Esophagus squamous epithelium (tissue), 5 donors: ENCODE measurements around the gene SP100. TPM values are rescaled to one million over a fixed set of nuclear protein-coding genes. Genes with fewer than 3 reads are reported as not detected.

Experiments
- DNase-seq: peaks from one replicate; lab custom pipeline; 2025; lab: John Stamatoyannopoulos, UW
- H3K27ac ChIP-seq, 4 donors: fragments of 200-600 bp; sonication (generic); one replicate each; pipeline ENCODE4 v1.5.1; 2016 to 2019; ENCODE audit warnings: mild to moderate bottlenecking in 1 of 4
- H3K27me3 ChIP-seq, 4 donors: fragments of 200-600 bp; sonication (generic); 1 replicate in 3 of 4; 2 replicates in 1 of 4; pipeline versions ENCODE4 v1.5.1 to v1.6.0; 2017 to 2021; ENCODE audit warnings: antibody characterized with exemption in 1 of 4
- H3K36me3 ChIP-seq, 3 donors: fragments of 200-600 bp; sonication (generic); one replicate each; pipeline ENCODE4 v1.5.1; 2016 to 2019
- H3K4me1 ChIP-seq, 3 donors: fragments of 200-600 bp; sonication (generic); one replicate each; pipeline ENCODE4 v1.5.1; 2017 to 2019
- H3K4me3 ChIP-seq, 4 donors: fragments of 200-600 bp; sonication (generic); 1 replicate in 3 of 4; 2 replicates in 1 of 4; pipeline ENCODE4 v1.5.1; 2016 to 2019; ENCODE audit warnings: mild to moderate bottlenecking in 2 of 4, moderate library complexity in 1 of 4
- H3K9me3 ChIP-seq, 3 donors: fragments of 200-600 bp; sonication (generic); one replicate each; pipeline ENCODE4 v1.5.1; 2016 to 2019
- POLR2A ChIP-seq, 4 donors: fragments of 450-650 bp; IDR thresholded peaks; one replicate each; pipeline ENCODE4 v1.6.1; 2017; ENCODE audit warnings: antibody characterized with exemption in 4 of 4, mild to moderate bottlenecking in 4 of 4, moderate library complexity in 3 of 4
- WGBS, 2 donors: methylation state at CpG; one replicate each; pipeline ENCODE4 v1.1.5; 2018; 5-methylcytosine and 5-hydroxymethylcytosine counted together
- intact Hi-C: fragments of 100-400 bp; cut with DNase I; formaldehyde crosslinking; loops from one replicate; pipeline ENCODE4 v1.15.0; 2022
- total RNA-seq, 4 donors: library from RNA; depleted of rRNA; stranded (reverse); fragments of >200 nt; gene quantifications; one replicate each; pipeline ENCODE4 v1.1.0, GENCODE V29; 2016
- TF ChIP-seq, protein P1 (sequence below), 6 experiments: fragments of 450-650 bp in 4 of 6; fragments of 200-600 bp in 2 of 6; sonication (generic) in 2 of 6; IDR thresholded peaks; one replicate each; pipeline ENCODE4 v1.5.1; 2016 to 2019; ENCODE audit warnings: antibody characterized with exemption in 6 of 6, mild to moderate bottlenecking in 4 of 6, moderate library complexity in 4 of 6
- donor health status: DM: yes; HTN: yes; CAD: no.

The SP100 gene
- total RNA-seq, 4 donors from 2014 or later: 17.8 to 69.0 (median 45.5) TPM

GRCh38 chr2:230540332-230540731 is 124.3 kb downstream of the SP100 start:
- TF ChIP-seq POLR2A (IDR thresholded peaks at IDR 0.05): no peak
- TF ChIP-seq, protein P1, sequence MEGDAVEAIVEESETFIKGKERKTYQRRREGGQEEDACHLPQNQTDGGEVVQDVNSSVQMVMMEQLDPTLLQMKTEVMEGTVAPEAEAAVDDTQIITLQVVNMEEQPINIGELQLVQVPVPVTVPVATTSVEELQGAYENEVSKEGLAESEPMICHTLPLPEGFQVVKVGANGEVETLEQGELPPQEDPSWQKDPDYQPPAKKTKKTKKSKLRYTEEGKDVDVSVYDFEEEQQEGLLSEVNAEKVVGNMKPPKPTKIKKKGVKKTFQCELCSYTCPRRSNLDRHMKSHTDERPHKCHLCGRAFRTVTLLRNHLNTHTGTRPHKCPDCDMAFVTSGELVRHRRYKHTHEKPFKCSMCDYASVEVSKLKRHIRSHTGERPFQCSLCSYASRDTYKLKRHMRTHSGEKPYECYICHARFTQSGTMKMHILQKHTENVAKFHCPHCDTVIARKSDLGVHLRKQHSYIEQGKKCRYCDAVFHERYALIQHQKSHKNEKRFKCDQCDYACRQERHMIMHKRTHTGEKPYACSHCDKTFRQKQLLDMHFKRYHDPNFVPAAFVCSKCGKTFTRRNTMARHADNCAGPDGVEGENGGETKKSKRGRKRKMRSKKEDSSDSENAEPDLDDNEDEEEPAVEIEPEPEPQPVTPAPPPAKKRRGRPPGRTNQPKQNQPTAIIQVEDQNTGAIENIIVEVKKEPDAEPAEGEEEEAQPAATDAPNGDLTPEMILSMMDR (IDR thresholded peaks at IDR 0.05): no peak
- Histone ChIP-seq H3K4me1 (no peaks in the 10 kb centered on the region), H3K9me3 (peaks cover 0 to 6% (median 0%) of the 10 kb centered on the region in 3 donors), H3K27me3 (no peaks in the 10 kb centered on the region), H3K36me3 (peaks cover 0 to 35% (median 0%) of the 10 kb centered on the region in 3 donors), H3K4me3 (no peak overlapping the region), H3K27ac (no peak overlapping the region)
- 82 to 89% methylated on average over 1 of the region's 1 CpG for WGBS, 2 donors
- no peak for DNase-seq
- intact Hi-C loops: no loop called here

GRCh38 chr2:230541934-230542380 is 126.0 kb downstream of the SP100 start:
- Histone ChIP-seq H3K27ac (no peak overlapping the region), H3K36me3 (peaks cover 0 to 35% (median 0%) of the 10 kb centered on the region in 3 donors), H3K4me1 (no peaks in the 10 kb centered on the region), H3K27me3 (no peaks in the 10 kb centered on the region), H3K9me3 (peaks cover 0 to 6% (median 0%) of the 10 kb centered on the region in 3 donors), H3K4me3 (no peak overlapping the region)
- DNase-seq: no peak
- intact Hi-C loops: no loop called here
- 51 to 74% methylated on average over 3 of the region's 3 CpGs for WGBS, 2 donors
- TF ChIP-seq POLR2A (IDR thresholded peaks at IDR 0.05): no peak
- TF ChIP-seq, protein P1 (IDR thresholded peaks at IDR 0.05): no peak

DNA sequence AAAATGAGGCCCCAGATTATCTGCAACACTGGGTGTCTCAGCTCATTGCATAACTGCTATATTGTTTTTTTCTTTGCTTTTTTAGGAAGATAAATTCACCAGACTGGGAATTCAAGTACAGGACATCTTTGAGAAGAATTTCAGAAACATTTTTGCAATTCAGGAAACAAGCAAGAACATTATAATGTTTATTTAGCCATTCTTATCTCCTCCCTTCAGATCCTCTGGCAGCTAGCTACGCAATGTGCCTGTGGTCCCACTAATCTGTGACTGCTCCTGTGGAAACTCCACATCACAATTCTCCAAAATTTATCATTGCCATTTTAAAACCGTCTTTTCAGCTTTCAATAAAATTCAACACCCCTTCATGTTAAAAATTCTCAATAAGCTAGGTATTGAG is 126.8 kb downstream of the SP100 start:
- 96 to 97% methylated on average over 2 of the region's 2 CpGs for WGBS, 2 donors
- no peak overlapping the region for H3K27ac ChIP-seq
- DNase-seq: no peak
- no peaks in the 10 kb centered on the region for H3K27me3 ChIP-seq
- intact Hi-C loops: no loop called here
- no peak for TF ChIP-seq POLR2A (IDR thresholded peaks at IDR 0.05)
- TF ChIP-seq, protein P1 (IDR thresholded peaks at IDR 0.05): no peak
- H3K4me3 ChIP-seq: no peak overlapping the region
- H3K36me3 ChIP-seq: peaks cover 0 to 35% (median 0%) of the 10 kb centered on the region in 3 donors
- peaks cover 0 to 6% (median 0%) of the 10 kb centered on the region in 3 donors for H3K9me3 ChIP-seq
- H3K4me1 ChIP-seq: no peaks in the 10 kb centered on the region

DNA sequence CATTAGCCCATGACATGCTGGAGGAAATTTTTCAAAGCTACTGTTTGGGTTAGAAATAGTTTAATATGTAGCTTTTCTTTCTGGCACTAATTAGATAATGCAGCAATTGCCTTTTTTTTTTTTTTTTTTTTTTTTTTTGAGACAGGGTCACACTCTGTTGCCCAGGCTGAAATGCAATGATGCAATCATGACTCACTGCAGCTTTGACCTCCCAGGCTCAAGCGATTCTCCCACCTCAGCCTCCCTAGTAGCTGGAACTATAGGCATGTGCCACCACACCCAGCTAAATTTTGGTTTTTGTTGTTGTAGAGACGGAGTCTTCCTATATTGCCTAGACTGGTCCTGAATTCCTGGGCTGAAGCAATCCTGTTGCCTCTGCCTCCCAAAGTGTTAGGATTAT is 136.2 kb downstream of the SP100 start:
- H3K27me3 ChIP-seq: no peaks in the 10 kb centered on the region
- H3K27ac ChIP-seq: no peak overlapping the region
- WGBS, 2 donors: 77 to 100% methylated on average over 1 to 2 of the region's 2 CpGs
- H3K9me3 ChIP-seq: no peaks in the 10 kb centered on the region
- intact Hi-C loops: no loop called here
- TF ChIP-seq POLR2A (IDR thresholded peaks at IDR 0.05): no peak
- no peaks in the 10 kb centered on the region for H3K4me1 ChIP-seq
- no peaks in the 10 kb centered on the region for H3K36me3 ChIP-seq
- H3K4me3 ChIP-seq: no peak overlapping the region
- DNase-seq: no peak

DNA sequence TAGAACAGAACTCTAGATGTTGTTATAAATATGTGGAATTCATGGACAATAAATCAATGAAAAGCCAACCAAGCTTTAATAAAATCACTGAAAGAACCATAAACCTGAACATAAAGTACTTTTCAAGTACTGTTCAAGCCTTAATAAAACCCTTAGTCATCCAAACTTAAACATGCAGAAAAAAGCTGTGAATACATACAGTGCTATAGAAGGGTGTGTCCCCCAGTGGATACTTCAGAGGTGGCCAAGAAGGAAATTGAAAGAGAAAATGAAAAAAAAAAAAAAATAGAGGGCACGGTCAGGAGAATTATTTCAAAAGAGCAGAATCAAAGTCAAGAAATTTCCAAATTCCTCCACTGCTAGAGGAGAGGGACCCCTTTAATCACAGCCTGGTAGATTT is 141.1 kb downstream of the SP100 start:
- Histone ChIP-seq H3K4me1 (no peaks in the 10 kb centered on the region), H3K36me3 (no peaks in the 10 kb centered on the region), H3K27ac (no peak overlapping the region), H3K27me3 (no peaks in the 10 kb centered on the region), H3K9me3 (no peaks in the 10 kb centered on the region), H3K4me3 (no peak overlapping the region)
- 15 to 50% methylated on average over 1 of the region's 1 CpG for WGBS, 2 donors
- no peak for TF ChIP-seq POLR2A (IDR thresholded peaks at IDR 0.05)
- TF ChIP-seq, protein P1 (IDR thresholded peaks at IDR 0.05): no peak
- intact Hi-C loops: no loop called here
- no peak for DNase-seq
